HG03571 (cell line): ENCODE data around the gene DCANP1.

ENCODE experiments used
- ATAC-seq: cut with Tn5 transposase; IDR thresholded peaks from one replicate; pipeline ENCODE4 v1.9.1; 2021; ENCODE audit not compliant: unreplicated experiment

The DCANP1 gene

DNA sequence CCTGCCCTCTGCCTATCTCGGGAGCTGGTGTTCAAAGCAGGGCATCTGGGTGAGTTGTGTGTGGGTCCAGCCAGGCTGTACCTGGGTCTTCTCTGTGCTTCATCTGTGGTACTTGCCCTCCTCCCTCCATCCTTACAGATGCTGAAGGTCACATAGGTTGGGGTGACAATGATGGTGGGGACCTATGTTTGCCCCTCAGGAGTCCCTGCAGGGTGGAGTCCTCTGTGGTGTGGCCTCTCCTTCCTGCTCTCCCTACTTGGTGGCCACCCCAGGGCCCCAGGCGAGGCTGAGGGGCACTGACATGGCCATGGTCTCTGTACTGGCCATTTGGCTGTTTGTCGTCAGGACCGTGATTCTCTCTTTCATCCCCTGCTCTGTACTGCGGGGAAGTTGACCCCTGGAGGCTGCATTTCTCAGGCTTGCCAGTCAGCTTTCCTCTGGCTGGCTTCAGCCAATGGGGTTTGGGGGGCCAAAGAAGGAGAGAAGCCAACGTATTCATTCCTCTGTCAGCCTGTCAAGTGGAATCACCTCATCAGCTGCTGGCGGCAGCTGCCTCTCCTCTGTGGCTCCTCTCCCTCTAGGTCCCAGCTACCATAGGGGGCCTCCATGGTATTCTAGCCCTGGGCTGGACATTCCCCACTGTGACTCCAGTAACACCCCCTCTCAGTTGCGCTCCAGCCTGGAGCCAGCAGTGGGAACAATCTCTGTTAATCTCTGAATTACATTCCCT is 4.6 kb downstream of the DCANP1 start:
- no peak for ATAC-seq

GRCh38 chr5:135441919-135442318 is 5.2 kb downstream of the DCANP1 start:
- no peak for ATAC-seq

GRCh38 chr5:135441350-135441831 is 5.8 kb downstream of the DCANP1 start:
- ATAC-seq, result no peak

DNA sequence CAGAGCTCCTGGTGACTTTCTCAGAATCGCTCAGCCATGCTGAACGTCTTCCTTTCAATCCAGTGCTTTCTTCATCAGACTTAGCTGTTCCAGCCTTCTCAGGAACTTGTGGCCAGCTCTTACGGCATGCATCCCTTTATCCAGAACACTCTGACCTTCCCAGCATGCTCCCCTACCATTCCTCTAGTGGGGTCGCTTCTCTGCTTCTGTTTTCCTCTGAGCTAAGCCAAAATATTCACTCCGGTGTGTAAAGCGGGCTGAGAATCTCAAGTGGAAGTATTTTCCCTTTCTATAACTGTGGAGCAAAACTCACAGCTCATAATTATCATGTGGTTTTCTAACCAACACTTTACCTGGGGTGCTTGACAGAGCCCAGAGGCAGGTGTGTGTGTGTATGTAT is 6.2 kb downstream of the DCANP1 start:
- ATAC-seq, result no peak

- ATAC-seq, result no peak
Observed at GRCh38 chr5:135439231-135440205, 7.6 kb downstream of the DCANP1 start.

DNA sequence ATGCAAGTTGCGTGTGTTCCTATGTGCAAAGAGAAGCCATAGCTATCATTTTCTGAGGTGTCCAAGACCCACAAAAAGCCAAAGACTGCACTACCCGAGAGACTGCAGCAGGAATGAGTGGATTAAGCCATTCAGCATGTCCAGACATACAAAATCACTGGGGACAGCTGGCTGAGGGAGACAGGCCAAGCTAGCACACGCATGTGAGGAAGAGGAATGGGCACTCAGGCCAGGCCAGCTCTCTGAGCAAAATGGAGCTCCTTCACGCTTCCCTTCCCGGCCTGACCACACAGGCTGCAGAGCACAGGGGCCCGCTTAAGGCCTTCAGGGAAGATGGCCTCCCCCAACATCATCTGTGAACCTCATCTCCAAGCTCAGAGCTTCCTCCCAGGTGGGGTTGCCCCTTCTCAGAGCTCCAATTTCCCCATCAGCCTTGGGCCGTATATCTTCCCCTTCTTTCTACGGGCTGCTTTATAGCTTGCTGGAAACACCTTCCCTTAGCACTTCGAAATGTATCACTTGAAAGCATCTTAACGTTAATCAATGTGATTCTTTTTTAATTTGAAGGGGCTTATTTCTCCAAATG is 8.4 kb downstream of the DCANP1 start:
- ATAC-seq, result no peak

- ATAC-seq, result no peak
Observed at GRCh38 chr5:135437796-135438560, 9.2 kb downstream of the DCANP1 start.

DNA sequence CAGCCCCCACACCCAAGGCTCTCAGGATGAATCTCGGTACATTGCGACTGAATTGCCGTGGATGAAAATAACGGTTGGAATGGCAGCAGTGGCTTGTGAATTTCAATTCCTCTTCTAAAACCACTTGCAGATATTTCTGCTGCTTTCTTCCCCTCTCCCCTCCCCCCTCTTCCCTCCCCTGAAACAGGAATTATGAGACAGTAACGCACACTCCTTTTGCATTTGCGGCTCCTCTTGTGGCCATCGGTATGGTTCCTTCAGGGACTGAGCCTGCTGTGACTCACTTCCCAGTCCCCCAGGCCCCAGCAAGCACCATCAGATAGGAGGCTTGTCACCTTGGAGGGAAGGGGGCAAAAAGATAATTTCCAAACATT is 9.7 kb downstream of the DCANP1 start:
- no peak for ATAC-seq

DNA sequence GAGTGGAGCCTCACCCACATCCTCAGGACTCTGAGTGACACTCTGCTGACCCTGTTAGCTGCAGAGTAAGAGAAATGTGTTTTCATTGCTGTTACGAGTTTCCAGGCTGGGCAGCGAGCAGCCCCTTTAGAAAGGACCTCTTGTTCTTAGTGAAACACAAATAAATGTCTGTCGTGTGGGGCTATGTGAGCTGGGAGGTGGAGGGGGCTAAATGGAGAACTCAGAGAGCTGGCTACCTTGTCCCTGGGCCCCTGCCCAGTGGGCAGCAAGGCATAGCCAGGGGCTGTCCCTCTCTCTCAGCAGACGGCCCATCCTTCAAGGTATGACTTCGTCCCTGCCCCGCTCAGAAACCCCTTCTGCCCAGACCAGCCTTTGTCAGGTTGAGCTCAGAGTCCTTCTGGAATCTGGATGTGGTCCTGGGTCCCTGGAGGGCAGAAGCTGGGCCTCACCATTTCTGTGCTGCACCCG is 10.2 kb downstream of the DCANP1 start:
- ATAC-seq, result no peak

DNA sequence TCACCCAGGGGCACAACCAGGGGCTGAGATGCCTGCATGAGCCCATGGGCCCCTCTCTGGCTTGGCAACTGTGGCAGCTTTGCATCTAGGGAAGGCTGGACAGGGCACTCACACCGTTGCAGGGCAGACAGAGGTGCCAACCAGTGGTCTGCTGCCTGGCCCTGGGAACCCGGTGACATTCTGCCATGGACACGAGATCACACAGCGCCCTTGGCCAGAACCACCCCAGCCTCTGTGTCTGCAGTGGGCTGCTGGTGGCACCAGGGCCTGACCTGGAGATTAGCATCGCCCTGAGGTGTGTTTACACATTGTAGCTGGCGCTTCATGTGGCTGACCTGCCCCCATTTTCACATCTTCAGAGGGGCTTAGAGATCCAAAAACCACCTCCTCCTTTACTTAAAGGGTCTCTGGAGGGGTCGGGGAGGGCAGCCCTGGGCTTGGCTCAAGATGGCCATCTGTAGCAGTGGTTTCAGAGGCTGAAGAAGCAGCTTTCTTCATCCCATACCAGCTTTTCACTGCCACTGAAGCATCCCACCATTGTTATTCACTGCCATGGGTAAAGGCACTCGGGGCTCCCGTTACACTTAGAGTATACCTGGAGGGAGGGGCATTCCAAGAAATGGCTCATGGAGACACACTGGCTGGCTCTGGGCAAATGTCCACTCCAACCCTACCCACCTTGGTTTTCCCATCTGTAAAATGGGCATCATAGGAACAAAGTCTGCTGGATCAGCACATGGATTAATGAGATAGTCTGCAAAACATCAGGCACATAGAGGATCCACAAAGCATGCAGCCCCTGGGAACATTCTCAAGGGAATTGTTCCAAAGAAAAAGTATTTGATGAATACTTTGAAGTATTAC is 11.4 kb downstream of the DCANP1 start:
- ATAC-seq, result no peak

DNA sequence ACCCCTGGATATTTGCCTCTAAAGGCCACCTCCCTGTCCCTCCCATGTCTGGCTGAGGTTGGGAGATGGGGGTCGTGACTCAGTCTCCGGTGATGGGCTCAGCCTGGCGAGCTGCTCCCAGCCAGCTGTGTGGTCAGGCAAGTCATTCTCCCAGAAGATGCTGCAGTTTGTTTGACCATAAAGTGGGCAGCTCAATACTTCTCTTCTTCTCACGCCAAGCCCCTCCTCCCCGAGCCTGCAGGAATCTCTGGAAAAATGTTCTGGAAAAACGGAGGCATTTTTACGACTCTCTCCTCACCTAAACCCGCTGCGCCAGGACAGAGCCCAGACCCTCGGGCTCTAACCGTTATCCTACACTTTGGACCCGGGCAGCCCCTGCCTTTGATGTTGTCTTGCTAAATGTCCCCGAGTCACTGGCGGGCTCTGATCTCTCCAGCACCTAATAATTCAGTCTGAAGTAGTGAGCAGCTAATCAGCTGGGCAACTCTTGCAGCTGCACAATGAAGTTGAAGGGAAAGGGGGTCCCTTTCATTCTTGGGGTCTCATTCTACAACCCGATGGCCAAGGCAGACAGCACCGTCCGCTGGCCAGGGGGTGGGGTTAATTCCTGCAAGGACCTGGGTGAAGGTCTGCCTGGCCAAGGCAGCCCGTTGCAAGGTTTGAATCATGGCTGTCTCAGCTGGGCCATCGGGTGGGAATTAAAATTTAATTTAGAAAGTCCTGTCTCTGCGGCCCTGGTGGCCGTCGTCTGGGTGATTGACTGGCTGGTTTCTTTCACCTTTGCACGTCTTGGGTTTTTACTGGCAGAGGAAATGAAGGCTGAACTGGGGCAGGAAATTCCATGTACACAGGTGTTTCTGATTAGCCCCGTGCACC is 12.3 kb downstream of the DCANP1 start:
- no peak for ATAC-seq

DNA sequence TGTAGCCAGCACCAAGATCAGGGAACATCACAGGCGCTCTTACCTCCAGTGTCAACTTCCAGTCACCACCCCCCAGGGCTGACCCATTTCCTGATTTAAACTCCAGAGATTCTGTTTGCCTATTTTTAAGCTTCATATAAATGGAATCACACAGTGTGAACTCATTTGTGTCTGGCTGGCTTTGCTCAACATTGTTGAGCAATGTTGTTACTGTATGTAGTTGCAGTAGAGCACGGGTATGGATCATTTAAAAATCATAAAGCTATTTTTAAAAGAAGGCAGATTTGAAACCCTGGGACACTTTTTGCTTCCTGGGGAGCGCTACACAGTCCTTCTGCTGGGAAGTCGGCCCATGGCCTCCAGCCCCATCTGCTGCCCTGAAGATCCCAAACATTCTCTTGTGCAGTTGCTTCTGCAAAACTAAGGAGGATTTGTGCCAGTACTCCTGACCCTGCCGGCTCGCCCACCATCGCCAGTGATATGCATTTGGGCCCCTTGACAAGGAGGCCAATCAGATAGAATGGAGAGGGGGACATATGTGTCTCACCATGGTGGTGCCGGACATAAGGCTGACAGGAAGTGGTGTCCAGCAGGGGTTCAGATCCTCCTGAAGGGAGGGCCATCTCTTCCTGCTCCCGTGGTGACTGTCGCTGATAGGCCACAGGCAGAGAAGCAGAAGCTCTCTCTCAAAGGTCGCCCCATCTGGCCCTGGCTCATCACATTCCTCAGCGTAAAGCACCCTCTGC is 13.3 kb downstream of the DCANP1 start:
- no peak for ATAC-seq

- no peak for ATAC-seq
Observed at GRCh38 chr5:135432113-135432512, 15.0 kb downstream of the DCANP1 start.

DNA sequence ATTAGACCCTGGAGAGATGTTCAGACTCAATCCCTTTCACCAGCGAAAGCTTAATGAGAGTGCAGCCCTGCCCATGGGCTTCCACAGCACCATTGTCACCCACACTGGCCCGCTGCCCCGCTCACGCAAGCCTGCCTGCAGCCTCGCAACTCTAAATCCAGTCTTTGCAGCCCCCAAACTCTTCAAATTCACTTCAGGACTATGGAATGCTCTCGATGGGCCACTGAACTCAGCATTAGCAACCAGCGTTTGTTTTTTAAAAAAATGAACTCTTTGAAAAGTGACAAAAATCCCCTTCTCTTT is 17.1 kb downstream of the DCANP1 start:
- no peak for ATAC-seq

GRCh38 chr5:135429301-135430134 is 17.6 kb downstream of the DCANP1 start:
- no peak for ATAC-seq

- no peak for ATAC-seq
Observed at GRCh38 chr5:135428586-135428985, 18.6 kb downstream of the DCANP1 start.
